CD4-positive, alpha-beta T cell treated with Interleukin-6 for 4 hours (primary cell): Measurements from ENCODE around the gene CLIC4.
"Not testable (repeated sequence)": the region's sequence is repeated elsewhere in the genome, so short reads cannot be mapped to it uniquely, and the experiment has no call there.

Experiments
- DNase-seq: peaks from one replicate; pipeline ENCODE4 v3.0.0-alpha.2; 2020; ENCODE audit warnings: mixed read lengths

The CLIC4 gene

GRCh38 chr1:24748191-24749121 is 3.2 kb downstream of the CLIC4 start:
- DNase-seq = no peak

GRCh38 chr1:24749252-24749651 is 4.0 kb downstream of the CLIC4 start:
- DNase-seq = no peak

- DNase-seq = no peak
Observed at GRCh38 chr1:24749886-24750285, 4.6 kb downstream of the CLIC4 start.

GRCh38 chr1:24751833-24752232 is 6.6 kb downstream of the CLIC4 start:
- no peak for DNase-seq

- no peak for DNase-seq
Observed at GRCh38 chr1:24752305-24752704, 7.1 kb downstream of the CLIC4 start.

- no peak for DNase-seq
Observed at GRCh38 chr1:24754229-24754628, 9.0 kb downstream of the CLIC4 start.

GRCh38 chr1:24755323-24755722 is 10.1 kb downstream of the CLIC4 start:
- not testable (repeated sequence) for DNase-seq

- DNase-seq = no peak
Observed at GRCh38 chr1:24756395-24756794, 11.1 kb downstream of the CLIC4 start.

GRCh38 chr1:24759492-24759891 is 14.2 kb downstream of the CLIC4 start:
- DNase-seq = no peak

GRCh38 chr1:24761582-24761981 is 16.3 kb downstream of the CLIC4 start:
- DNase-seq = no peak

GRCh38 chr1:24762133-24762676 is 17.0 kb downstream of the CLIC4 start:
- no peak for DNase-seq

- no peak for DNase-seq
Observed at GRCh38 chr1:24763671-24764070, 18.4 kb downstream of the CLIC4 start.

GRCh38 chr1:24764439-24764838 is 19.2 kb downstream of the CLIC4 start:
- no peak for DNase-seq

GRCh38 chr1:24764848-24765247 is 19.6 kb downstream of the CLIC4 start:
- DNase-seq = no peak

- DNase-seq = no peak
Observed at GRCh38 chr1:24765308-24765988, 20.2 kb downstream of the CLIC4 start.

- no peak for DNase-seq
Observed at GRCh38 chr1:24767351-24767750, 22.1 kb downstream of the CLIC4 start.

GRCh38 chr1:24768873-24769605 is 23.8 kb downstream of the CLIC4 start:
- DNase-seq = no peak

GRCh38 chr1:24769656-24770651 is 24.7 kb downstream of the CLIC4 start:
- no peak for DNase-seq

GRCh38 chr1:24770881-24771280 is 25.6 kb downstream of the CLIC4 start:
- DNase-seq = no peak

- DNase-seq = no peak
Observed at GRCh38 chr1:24771574-24771973, 26.3 kb downstream of the CLIC4 start.

- DNase-seq = no peak
Observed at GRCh38 chr1:24773618-24774017, 28.4 kb downstream of the CLIC4 start.

- no peak for DNase-seq
Observed at GRCh38 chr1:24775348-24775747, 30.1 kb downstream of the CLIC4 start.
